Left kidney (tissue), 2 donors: ENCODE results near the gene ATP6V1B1. TPM values are rescaled to one million over a fixed set of nuclear protein-coding genes. Genes with fewer than 3 reads are reported as not detected.

Source experiments
- DNase-seq: peaks from one replicate; pipeline ENCODE4 v3.0.0-alpha.2; 2013
- polyA plus RNA-seq: library from polyadenylated mRNA; unstranded; fragments of 120-200 nt; gene quantifications from one replicate; pipeline ENCODE4 v1.2.1, GENCODE V29; 2013; ENCODE audit not compliant: insufficient read length

The ATP6V1B1 gene
- polyA plus RNA-seq, 1 donor, result 58.5 TPM

DNA sequence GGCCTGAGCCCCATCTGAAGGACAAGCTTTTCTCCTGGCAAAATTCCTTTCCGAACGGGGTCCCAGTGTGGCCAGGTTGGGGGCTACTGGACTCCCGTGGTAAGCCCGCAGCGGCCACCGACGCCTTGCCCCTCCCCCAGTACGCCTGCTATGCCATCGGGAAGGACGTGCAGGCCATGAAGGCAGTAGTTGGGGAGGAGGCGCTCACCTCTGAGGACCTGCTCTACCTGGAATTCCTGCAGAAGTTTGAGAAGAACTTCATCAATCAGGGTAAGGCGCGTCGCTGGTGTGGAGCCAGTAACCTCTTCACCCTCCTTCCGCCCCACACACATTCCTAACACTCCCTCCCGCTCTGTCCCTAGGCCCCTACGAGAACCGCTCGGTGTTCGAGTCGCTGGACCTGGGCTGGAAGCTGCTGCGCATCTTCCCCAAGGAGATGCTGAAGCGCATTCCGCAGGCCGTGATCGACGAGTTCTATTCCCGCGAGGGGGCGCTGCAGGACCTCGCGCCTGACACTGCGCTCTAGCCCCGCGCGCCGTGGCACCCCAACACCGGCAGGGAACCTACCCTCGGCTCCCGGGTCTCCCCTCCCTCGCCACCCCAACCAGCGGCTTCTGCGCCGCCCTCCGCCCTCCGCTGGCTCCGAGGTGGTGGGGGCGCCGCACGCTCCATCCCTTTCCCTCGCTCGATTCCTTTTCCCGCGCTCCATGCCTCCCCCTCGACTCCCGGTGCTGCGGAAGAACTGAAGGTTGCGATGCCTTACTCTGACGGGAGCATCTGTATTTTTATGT is 29.1 kb downstream of the ATP6V1B1 start:
- DNase-seq, result peak; percentile 55

DNA sequence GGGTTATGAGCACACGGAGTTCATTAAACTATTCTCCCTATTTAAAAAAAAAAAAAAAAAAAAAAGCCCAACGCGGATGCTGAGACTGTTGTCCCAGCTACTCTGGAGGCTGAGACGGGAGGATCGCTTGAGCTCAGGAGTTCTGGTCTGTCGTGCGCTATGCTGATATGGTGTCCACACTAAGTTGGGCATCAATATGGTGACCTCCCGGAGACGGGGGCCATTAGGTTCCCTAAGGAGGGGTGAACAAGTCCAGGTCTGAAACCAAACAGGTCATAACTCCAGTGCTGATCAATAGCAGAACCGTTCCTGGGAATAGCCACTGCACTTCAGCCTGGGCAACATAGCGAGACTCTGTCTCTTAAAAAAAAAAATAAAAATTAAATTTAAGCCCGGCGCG is 29.8 kb downstream of the ATP6V1B1 start:
- DNase-seq, result no peak

DNA sequence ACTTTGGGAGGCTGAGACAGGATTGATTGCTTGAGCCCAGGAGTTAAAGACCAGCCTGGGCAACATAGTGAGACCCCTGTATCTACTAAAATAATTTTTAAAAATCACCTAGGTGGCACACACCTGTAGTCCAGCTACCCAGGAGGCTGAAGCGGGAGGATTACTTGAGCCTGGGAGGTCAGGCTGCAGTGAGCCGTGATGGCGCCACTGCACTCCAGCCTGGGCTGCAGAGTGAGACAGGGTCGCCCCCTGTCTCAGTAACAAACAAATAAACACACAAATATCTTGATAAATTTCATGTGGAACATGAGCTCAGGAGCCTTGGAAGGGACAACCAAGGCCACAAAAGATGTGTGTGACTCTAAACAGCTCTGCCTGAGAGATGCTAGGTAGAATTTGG is 31.0 kb downstream of the ATP6V1B1 start:
- DNase-seq, result no peak

DNA sequence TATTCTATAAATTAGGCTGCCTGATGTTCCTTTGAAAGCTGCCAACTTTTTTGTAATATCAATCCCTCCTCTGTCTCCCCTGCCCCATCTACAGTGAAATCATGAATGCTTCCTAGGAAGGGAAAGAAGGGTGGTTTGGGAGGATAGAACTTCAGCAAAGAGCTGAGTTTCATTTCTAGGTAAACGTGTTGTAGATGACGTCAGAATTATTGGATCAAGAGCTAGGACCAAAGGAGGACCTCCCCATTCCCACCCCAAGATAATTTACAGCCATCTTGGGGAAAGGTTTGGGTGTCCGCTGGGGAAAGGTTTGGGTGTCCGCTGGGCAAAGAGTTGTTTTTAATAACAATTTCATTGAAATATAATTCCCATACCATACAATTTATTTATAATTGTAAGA is 31.5 kb downstream of the ATP6V1B1 start:
- DNase-seq, result no peak

DNA sequence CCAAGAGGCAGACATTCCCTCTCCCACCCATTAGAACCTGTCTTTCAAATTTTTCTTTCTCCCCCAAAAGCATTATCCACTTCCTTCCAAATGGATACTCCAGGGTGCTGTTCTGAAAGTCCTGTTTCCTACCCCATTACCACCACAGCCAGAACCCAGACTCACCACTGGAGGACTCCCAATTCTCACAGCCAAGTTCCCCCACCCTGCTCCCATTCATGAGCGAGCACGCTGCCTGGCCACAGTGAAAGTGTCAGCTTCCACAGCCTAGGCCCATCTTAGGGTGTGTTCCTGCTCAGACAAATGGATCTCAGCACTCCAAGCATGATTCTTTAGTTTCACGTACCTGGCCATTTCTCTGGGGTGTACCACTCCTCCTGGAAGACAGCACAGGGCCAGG is 38.9 kb downstream of the ATP6V1B1 start:
- no peak for DNase-seq

DNA sequence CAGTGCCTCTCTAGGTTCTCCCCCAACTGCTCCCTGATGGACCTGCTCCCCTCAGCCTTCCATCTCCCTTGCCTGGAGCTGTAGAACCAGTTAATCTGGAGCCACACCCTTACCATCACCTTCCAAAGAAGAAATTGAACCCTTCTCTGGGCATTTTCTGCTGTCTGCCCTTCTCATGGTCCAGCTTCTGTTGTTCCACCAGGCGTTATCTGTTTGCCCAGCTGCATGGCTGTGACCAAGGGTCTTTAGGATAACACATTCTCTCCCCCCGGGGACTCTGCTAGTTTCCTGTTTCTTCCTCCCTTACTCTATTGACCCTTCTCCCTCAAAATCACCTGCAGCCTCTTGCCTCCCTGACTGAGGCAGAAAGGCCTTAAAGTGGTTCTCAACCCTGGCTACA is 39.5 kb downstream of the ATP6V1B1 start:
- no peak for DNase-seq

DNA sequence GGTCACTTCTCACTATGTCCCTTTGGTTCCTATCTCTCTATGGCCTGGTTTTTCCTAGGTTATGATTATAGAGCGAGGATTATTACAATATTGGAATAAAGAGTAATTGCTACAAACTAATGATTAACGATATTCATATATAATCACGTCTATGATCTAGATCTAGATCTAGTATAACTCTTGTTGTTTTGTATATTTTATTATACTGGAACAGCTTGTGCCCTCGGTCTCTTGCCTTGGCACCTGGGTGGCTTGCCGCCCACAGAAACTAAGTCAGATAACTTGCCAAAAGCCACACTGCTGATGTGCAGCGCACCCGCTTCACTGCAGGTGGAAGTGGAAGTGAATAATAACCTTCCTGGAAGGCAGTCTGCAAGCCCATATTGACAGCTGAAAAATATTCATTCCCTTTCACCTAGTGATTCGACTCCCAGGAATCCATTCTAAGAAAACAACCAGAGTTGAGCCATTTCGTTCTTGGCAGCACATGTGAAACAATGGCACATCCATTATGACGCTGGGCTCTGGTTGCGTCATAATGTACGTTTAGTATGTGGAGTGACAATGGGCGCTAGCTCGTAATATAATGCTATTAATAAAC is 42.0 kb downstream of the ATP6V1B1 start:
- DNase-seq, result no peak

DNA sequence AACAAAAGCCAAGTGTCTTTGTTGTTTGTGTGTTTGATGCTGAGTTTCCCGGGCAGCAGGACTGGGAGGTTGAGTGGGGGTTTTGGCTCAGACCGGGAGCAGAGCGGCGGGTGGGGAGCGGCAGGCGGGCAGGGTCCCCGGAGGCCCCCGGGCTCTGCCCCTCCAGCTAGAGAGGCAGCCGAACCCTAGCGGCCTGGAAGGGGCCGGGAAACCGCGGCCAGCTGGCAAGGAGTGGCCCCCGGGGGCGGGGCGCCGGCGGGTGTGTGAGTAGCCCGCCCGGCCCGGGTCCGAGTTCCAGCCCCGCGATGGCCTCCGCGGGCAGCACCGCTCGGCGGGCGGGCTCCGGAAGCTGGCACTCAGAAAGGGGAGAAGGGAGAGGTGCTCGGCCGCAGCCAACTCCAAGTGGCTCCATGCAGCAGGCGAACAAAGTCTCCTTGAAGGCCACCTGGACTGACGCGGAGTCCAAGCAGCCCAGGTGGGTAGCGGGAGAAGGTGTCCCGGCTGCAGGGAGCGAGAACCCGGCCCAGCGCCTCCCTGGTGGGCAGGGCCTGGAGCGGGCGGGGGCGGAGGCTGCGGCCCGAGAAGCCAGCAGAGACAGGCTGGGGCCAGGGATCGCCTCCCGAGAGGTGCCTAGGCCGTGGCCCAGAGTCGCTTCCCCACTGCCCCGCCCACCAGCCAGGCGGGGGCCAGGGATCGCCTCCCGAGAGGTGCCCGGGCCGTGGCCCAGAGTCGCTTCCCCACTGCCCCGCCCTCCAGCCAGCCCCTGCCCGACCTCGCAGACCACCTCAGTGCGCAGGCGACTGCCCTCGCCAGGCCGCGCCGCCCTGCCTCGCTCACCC is 42.9 kb downstream of the ATP6V1B1 start, which contains the start of gene ANKRD53:
Gene ANKRD53 (plus strand): TSS at position 290 of the 839 bp plus-strand sequence. CDS start 16 bp downstream, at position 306.
- DNase-seq, result peak; percentile 28

DNA sequence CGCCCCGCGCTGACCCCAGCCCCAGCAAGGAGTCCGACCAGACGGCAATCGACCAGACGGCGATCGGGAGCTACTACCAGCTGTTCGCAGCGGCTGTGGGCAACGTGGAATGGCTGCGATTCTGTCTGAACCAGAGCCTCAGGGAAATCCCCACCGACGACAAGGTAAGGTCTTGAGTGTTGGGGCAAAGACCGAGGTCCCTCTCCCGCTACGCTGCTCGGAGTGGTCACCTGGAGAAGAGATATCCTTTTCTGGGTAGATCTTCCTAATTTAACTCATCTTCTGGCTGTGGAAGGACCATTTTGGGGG is 43.4 kb downstream of the ATP6V1B1 start:
- peak; percentile 6 for DNase-seq

DNA sequence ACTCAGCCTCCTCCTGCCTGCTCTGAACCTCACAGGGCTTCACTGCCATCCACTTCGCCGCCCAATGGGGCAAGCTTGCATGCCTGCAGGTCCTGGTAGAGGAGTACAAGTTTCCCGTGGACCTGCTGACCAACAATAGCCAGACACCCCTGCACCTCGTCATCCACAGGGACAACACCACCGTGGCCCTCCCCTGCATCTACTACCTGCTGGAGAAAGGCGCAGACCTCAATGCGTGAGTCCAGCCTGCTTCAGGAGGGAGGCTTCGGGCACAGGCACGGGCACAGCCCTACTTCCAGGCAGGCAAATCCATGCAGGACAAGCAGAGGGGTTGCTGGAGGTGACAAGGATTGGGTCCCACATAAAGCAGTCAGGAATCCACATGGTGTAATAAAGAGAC is 43.9 kb downstream of the ATP6V1B1 start:
- no peak for DNase-seq

DNA sequence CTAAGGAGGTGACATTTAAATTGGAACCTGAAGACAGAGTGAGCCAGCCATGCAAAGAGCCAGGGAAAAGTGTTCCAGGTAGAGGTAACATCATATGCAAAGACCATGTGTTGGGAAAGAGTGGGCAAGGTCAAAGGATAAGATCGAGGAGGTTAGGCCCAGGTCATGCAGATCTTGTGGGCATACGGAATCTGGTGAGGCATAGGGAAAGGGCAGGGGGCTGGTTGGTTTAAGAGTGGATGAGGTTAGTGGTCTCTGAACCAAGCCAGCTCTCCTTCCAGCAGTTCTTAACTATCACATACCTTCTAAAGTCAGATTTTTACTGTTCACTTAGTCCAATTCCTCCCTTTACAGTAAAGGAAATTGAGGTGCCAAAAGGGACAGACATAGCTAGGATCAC is 45.7 kb downstream of the ATP6V1B1 start:
- DNase-seq, result no peak

DNA sequence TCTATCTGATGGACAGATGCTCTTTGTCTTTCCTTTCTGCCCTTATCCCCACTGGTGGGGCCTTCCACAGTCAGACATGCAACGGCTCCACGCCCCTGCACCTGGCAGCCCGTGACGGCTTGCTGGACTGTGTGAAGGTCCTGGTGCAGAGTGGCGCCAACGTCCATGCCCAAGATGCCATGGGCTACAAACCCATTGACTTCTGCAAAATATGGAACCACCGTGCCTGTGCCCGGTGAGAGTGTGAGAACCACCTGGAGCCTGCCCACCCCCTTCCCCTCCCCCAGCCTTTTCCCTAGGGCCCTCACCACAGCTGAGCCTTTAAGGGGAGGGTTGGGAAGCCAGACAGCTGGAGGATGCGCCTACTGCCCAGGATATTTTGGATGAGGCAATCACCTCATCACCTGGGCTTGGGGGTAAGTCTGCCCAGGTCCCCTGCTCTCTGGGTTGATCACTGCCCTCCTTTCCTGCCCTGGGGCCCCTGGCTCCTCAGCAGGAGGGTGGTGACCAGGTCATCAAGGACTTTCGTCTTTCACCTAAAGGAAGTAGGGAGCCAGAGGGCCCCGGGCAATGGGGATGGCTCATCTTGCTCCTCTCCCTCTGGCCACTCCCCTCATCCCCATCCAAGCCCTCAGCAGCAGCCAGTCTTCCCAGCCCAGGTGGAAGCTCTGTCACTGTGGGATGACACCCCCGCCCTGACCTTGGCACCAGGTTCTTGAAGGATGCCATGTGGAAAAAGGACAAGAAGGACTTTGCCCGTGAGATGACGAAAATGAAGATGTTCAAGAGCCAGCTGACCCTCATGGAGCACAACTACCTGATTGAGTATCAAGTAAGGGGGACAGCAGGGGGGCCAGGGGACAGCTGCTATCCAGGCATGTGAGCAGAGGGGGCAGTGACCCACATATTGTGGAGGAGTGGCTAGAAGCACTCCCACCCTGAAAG is 46.4 kb downstream of the ATP6V1B1 start:
- no peak for DNase-seq

DNA sequence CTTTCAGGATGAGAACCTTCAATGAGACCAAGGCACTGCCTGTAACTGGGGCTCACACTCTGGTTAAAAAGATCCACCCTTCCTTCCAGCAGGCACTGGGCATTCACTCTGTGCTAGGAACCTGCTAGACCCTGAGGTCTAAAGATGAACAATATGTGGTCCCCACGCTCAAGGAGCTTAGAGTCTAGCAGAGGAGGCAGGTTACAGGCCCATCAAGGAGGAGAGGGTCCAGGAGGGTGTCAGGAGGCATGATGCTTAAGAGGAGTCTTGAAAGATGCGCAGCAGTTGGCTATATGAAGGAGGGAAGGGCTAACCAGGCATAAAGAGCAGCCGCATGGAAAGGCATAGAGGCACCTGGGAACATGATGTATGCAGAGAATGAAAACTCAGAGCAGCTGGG is 47.3 kb downstream of the ATP6V1B1 start:
- no peak for DNase-seq

DNA sequence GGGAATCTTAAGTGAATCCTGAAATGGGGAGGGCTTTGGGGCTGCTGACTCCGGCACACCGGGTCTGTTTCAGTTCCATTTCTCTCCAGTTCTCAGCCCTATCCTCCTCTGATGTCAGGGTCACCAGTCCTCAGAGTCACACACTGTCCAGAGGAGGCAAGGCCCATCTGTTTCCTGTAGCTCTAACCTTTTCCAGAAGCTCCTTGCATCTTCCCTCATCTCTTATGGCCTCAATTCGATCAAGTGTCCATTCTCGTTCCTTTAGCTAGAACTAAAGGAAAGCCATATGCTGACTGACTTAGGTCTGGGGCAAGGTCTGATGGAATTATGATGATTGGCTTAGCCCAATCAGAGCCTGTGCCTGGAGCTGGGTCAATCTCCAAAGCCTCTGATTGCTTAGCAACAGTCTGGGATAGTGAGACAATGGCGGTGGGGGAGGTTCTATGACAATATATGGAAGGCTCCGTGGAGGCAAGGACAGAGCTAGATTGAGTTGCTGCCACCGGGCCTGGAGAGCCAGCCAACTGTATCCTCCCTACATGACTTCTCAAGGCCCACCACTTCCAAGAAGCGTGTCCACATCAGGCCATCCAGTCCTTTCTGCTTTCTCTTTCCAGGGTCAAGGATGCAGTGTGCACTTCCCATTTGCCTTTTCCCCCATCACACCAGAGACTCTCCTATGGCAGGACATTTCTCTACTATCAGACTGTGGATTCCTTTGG is 48.0 kb downstream of the ATP6V1B1 start:
- DNase-seq, result no peak

DNA sequence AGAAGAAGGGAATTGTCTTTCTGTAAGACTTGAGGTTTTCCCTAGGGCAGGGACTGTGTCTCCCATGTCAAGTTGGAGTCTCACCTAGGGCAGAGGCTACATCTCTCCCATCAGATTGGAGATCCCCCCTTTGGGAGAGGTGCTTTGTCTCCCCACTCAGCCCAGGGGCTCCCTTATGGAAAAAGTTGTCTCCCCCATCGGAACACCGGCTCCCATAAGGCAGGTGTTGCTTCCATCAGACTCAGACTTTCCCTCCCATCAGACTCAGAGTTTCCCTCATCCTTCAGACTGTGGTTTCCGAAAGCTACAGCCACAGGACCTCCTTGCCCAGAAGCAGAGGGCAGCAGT is 48.5 kb downstream of the ATP6V1B1 start:
- no peak for DNase-seq

DNA sequence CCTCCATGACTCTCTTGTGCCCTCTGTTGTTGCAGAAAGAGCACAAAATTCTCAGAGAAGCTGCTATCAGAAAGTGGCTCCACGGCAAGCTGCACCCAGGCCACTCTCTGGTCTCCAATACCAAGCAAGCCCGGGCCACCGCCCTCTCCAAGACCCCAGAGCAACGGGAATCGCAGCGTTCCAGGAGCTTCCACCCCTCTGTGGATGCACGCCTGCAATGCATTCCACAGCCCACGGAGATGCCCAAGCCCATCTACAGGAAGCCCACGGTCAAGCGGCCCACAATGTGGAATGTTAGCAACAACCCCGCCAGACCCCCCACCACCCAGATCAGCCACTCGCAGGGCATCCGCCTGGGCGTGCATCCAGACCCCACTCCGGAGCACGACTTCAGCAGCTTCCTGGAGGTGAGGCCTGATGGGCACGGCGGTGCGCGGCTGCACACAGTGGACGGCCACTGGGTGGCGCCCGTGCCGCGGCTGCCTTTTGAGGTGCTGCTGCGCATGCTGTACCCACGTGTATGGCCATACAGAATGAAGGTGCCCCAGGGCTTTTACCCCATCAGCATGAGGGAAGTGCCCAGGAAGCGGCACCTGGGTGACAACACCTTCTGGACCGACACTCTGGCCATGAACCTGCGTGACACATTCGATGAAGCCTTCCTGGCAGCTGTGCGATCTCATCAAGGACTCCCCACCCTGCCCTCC is 49.0 kb downstream of the ATP6V1B1 start:
- peak; percentile 37 for DNase-seq

DNA sequence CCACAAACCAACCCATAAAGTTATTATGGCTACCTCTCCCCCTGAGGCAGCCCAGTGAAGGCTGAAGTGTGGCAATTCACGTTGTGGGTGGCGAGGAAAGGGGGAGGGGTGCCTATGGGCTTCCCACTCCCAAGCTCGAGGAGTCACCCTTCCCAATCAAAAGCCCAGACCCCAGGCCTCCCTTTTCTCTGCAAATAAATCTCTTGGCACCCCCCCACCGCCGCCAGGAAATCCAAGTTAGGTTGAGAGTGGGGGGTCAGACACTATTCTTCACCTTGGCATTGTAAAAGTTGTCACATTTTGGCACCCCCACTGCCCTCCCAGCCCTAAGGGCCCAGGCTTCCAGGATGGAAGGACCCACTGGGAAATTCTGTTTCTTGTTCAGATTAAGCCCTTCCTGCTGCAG is 49.6 kb downstream of the ATP6V1B1 start:
- no peak for DNase-seq

DNA sequence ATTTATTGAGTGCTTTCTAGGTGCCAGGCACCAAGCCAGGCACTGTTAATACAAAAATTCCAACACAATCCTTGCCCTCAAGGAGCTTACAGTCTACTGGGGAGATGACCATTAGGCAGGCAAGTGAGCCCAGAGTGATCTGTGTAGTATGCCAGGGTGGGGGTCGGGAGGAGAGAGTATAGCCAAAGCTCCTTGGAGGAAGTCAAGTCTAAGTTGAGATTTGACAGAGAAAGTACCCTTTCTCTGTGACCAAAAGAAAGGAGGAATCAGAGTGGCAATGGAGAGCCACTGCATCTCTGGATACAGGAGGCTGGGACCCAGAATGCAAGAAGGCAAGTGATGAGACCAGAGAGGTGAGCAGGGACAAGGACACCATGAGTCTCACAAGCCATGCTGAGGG is 50.3 kb downstream of the ATP6V1B1 start:
- no peak for DNase-seq

DNA sequence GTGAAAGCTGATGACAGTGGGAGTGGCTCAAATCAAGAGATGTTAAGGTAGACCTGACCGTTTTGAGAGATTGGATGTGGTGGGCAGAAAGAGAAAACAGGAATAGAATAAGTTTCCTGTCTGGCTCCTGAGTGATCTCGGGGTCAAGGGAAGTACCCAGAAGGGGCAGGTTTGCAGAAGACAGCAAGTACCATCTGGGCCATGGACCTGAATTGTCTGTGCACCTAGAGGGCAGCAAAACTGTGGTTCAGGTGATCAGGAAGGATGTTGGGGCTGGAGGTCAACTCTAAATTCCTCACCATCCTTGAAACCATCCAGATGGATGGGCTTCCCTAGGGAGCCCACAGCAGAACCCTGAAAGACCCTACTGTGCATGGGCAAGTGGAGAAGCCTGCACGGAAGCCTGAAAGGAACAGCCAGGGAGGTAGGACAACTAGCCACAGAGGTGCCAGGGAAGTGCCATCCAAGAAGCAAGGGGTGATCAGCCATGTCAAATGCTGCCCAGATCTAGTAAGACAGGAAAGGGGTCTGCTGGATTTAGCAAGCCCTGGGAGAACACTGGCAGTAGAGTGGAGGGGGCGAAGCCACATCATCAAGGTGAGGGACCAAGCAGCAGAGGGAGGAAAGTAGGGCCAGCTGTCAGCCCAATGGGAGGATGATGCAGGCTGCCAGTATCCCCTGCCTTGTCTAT is 50.9 kb downstream of the ATP6V1B1 start:
- DNase-seq, result no peak

DNA sequence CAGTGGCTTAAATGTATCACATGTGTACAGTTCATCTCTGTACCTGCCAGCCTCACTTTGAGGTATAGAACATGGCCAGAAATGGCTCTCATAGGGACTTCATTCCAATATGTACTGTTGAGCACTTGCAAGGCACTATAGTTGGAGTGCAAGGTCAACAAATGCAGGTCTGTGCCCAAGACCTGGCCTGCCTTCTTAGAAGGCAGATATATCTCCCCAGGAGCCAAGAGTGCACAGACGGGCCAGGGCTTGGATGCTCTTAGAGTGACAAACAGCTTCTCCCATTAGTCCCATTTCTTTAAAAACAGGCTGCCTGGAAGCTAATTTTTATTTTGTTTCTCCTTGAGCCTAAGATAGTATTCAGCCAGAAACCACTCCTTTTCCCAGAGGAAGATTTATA is 51.7 kb downstream of the ATP6V1B1 start:
- DNase-seq, result no peak
